GM23338 (cell line): ENCODE data around the gene SLC22A14.

Experiments used
- CTCF ChIP-seq, 2 experiments: fragments of 200-600 bp in 1 of 2; sonication (generic) in 1 of 2; conservative IDR thresholded peaks; 2 replicates each; pipeline versions ENCODE4 v1.5.1 to v1.6.1; 2016 to 2017; ENCODE audit warnings: antibody characterized with exemption in 2 of 2, low read depth in 2 of 2, mild to moderate bottlenecking in 2 of 2, moderate library complexity in 1 of 2
- EZH2 ChIP-seq: fragments of 200-600 bp; sonication (generic); IDR thresholded peaks from one replicate; pipeline ENCODE4 v1.8.0; 2017; ENCODE audit warnings: antibody characterized with exemption, mild to moderate bottlenecking, low read depth; ENCODE audit not compliant: unreplicated experiment

DNA sequence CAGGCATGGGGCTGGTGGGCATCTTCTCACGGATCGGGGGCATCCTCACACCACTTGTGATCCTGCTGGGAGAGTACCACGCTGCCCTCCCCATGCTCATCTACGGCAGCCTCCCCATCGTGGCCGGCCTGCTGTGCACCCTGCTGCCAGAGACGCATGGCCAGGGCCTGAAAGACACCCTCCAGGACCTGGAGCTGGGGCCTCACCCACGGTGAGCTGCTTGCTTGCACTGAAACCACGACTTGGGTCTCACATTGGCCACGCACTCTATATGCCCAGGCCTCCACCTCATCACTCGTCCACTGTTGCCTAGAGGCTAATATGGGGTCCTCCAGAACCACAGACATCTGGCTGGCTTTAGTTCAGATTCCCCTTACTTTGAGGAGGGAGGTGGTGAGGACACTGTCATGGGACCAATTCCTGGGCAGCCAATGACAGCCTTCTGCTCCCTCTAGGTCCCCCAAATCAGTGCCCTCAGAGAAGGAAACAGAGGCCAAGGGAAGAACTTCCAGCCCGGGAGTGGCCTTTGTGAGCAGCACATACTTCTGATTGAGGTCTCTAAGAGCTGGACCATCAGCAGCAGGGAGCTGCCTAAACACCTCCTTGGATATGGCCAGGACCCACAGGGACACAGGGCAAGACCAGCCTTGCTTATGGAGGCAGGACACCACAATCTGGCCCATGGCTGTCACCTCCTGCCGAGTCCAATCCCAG lies 5.0 kb upstream of the SLC22A14 start:
- TF ChIP-seq CTCF (conservative IDR thresholded peaks at IDR 0.05; ENCODE audit: low read depth in 2 of 2) (no peak), EZH2 (no peak)
